ENCODE results near the gene PHOSPHO2. TPM values are rescaled to one million over a fixed set of nuclear protein-coding genes. Genes with fewer than 3 reads are reported as not detected.

PHOSPHO2 gene
- total and polyA plus RNA-seq, 9 of the 15 experiments (the other 6 are each of a cell fraction or from before 2014, with no cell fraction given) = 7.8 to 19.1 (median 11.7) TPM

DNA sequence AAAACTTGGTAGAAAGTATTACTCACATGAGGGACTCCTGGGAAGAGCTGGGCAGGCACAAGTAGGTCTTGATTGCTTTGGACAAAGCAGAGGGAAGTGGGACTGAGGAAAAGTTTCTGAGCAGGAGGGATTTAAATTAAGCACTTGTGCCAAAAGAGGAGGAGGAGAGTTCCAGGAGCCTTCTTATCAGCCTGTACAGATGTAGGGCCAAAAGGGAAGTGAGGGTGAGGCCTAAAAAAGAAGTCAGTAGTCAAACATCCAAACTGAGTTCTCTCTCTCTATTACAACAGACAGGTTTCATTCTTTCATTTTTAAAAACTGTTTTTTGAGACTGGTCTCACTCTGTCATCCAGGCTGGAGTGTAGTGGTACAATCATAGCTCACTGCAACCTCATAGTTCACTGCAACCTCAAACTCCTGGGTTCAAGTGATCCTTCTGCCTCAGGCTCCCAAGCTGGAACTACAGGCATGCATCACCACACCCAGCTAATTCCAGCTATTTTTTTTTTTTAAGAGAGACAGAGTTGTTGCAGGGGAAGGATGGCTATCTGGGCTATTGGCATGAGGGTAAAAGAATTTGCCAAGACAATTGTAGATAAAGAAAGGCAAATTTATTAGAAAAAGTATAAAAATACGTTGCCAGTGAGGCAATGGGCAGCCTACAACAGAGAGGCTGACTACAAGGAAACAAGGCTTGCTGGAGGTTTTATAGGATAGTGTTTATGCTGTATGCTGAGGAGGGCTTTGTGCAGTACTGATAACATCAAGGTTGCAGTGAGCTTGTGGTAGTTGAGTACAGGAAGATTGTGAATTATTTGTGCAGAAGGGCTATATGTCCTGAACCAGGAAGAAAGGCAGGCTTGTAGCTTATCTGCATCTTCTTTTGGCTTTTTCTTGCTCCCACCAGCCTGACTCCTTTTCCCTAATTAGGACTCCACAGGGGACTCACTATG lies 29.0 kb upstream of the PHOSPHO2 start (continued):
- no peak for TF ChIP-seq PATZ1 (CRISPR knock-in tag; IDR thresholded peaks at IDR 0.05; ENCODE audit: borderline replicate concordance)
- no peak for TF ChIP-seq NR0B1 (IDR thresholded peaks at IDR 0.05; ENCODE audit: partially characterized antibody)
- TF ChIP-seq ZNF695 (CRISPR knock-in tag; IDR thresholded peaks at IDR 0.05) = no peak
- TF ChIP-seq TAF7 (tag; IDR thresholded peaks at IDR 0.05) = no peak
- TF ChIP-seq RBM14 (IDR thresholded peaks at IDR 0.05; ENCODE audit: borderline replicate concordance, insufficient read depth, low read depth, low read length) = no peak
- 0 out of 2 replicates have a peak, but pooled peaks have one; percentile 10 for TF ChIP-seq MEF2D (tag; conservative IDR thresholded peaks at IDR 0.05; ENCODE audit: low read depth)
- TF ChIP-seq, protein P1, sequence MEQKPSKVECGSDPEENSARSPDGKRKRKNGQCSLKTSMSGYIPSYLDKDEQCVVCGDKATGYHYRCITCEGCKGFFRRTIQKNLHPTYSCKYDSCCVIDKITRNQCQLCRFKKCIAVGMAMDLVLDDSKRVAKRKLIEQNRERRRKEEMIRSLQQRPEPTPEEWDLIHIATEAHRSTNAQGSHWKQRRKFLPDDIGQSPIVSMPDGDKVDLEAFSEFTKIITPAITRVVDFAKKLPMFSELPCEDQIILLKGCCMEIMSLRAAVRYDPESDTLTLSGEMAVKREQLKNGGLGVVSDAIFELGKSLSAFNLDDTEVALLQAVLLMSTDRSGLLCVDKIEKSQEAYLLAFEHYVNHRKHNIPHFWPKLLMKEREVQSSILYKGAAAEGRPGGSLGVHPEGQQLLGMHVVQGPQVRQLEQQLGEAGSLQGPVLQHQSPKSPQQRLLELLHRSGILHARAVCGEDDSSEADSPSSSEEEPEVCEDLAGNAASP (IDR thresholded peaks at IDR 0.05) = no peak
- TF ChIP-seq HMBOX1 (IDR thresholded peaks at IDR 0.05) = peak; percentile 66; the same call in 1 of the 2 replicates
- no peak for TF ChIP-seq ZNF280A (IDR thresholded peaks at IDR 0.05; ENCODE audit: low read depth, partially characterized antibody)
- TF ChIP-seq, protein P2, sequence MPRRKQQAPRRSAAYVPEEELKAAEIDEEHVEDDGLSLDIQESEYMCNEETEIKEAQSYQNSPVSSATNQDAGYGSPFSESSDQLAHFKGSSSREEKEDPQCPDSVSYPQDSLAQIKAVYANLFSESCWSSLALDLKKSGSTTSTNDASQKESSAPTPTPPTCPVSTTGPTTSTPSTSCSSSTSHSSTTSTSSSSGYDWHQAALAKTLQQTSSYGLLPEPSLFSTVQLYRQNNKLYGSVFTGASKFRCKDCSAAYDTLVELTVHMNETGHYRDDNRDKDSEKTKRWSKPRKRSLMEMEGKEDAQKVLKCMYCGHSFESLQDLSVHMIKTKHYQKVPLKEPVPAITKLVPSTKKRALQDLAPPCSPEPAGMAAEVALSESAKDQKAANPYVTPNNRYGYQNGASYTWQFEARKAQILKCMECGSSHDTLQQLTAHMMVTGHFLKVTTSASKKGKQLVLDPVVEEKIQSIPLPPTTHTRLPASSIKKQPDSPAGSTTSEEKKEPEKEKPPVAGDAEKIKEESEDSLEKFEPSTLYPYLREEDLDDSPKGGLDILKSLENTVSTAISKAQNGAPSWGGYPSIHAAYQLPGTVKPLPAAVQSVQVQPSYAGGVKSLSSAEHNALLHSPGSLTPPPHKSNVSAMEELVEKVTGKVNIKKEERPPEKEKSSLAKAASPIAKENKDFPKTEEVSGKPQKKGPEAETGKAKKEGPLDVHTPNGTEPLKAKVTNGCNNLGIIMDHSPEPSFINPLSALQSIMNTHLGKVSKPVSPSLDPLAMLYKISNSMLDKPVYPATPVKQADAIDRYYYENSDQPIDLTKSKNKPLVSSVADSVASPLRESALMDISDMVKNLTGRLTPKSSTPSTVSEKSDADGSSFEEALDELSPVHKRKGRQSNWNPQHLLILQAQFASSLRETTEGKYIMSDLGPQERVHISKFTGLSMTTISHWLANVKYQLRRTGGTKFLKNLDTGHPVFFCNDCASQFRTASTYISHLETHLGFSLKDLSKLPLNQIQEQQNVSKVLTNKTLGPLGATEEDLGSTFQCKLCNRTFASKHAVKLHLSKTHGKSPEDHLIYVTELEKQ (CRISPR knock-in tag; IDR thresholded peaks at IDR 0.05) = no peak
